Measurements from ENCODE around the gene TP63.

The TP63 gene

GRCh38 chr3:189587664-189588040 lies 43.5 kb upstream of the TP63 start:
- no peak for TF ChIP-seq CREB1 (IDR thresholded peaks at IDR 0.05; ENCODE audit: low read depth)

DNA sequence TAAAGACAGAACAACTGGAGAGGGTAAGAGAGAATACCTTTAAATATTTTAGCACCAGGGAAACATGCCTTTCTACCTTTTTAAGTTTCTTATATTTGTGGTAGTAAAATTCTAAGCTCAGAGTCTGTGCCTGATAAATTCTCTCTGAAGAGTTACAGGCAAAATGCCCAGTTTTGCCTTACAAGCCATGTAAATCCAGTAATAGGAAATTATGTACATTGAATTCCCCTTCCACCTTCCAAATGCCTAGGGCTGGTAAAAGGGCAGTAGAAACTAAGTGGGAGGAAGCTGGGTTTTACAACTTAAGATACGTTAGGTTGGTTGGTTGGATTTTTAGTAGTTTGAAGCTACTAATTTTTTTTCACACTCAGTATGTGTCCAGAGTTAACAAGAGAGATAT lies 43.1 kb upstream of the TP63 start:
- TF ChIP-seq CEBPB (IDR thresholded peaks at IDR 0.05) (no peak), EP300 (IDR thresholded peaks at IDR 0.05; ENCODE audit: borderline replicate concordance) (no peak), YY1 (IDR thresholded peaks at IDR 0.05; ENCODE audit: low read depth) (no peak), RAD21 (IDR thresholded peaks at IDR 0.05; ENCODE audit: low read depth) (no peak), TCF12 (IDR thresholded peaks at IDR 0.05; ENCODE audit: low read depth) (no peak), NFIC (IDR thresholded peaks at IDR 0.05) (no peak), TEAD4 (IDR thresholded peaks at IDR 0.05) (no peak)

DNA sequence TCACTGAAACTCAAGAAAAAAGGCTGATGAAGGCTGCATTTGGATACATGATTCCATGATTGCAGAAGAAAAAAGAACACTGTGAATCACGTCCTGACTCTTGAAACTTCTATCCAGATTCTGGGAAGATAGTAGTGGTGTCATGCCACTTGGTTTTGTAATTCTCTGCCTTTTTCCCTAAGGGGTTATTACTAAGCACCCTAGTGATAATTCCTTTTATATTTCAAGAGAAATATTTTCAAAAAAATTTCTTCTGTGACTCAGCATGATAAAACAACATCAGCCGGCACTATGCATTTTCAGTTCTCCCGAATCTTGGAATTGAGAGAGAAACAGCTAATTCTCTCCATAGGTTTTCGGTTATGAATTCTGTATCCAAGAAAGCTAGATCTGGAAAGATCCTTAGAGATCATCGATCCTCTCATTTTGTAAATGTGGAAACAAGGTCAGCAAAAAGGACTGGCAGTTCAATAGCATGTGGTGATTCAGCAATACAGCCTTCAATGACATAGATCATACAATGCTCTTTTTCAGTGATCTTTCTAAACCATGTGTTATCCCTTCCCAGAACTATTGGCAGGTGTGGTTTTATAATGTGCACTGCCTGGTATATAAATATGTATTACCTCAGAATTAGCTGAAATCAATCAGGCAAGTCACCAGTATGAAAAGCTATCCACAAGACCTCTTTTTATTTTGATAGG lies 42.6 kb upstream of the TP63 start:
- TF ChIP-seq EP300 (IDR thresholded peaks at IDR 0.05; ENCODE audit: borderline replicate concordance) (no peak), ZBTB7A (IDR thresholded peaks at IDR 0.05; ENCODE audit: low read depth) (no peak), TAF1 (IDR thresholded peaks at IDR 0.05; ENCODE audit: low read depth) (no peak), CEBPB (IDR thresholded peaks at IDR 0.05) (no peak), USF1 (IDR thresholded peaks at IDR 0.05) (no peak), RAD21 (IDR thresholded peaks at IDR 0.05; ENCODE audit: low read depth) (no peak), TCF12 (IDR thresholded peaks at IDR 0.05; ENCODE audit: low read depth) (no peak), TEAD4 (IDR thresholded peaks at IDR 0.05) (no peak), EGR1 (IDR thresholded peaks at IDR 0.05) (no peak), FOXM1 (IDR thresholded peaks at IDR 0.05; ENCODE audit: borderline replicate concordance, low read depth) (no peak), YY1 (IDR thresholded peaks at IDR 0.05; ENCODE audit: low read depth) (no peak), NFIC (IDR thresholded peaks at IDR 0.05) (no peak), CREB1 (IDR thresholded peaks at IDR 0.05; ENCODE audit: low read depth) (no peak), REST (IDR thresholded peaks at IDR 0.05; ENCODE audit: low read depth) (no peak)
- TF ChIP-seq, protein P1, sequence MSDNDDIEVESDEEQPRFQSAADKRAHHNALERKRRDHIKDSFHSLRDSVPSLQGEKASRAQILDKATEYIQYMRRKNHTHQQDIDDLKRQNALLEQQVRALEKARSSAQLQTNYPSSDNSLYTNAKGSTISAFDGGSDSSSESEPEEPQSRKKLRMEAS (IDR thresholded peaks at IDR 0.05) = no peak

GRCh38 chr3:189589179-189589569 lies 42.0 kb upstream of the TP63 start:
- TF ChIP-seq TAF1 (IDR thresholded peaks at IDR 0.05; ENCODE audit: low read depth) (no peak), EGR1 (IDR thresholded peaks at IDR 0.05) (no peak), REST (IDR thresholded peaks at IDR 0.05; ENCODE audit: low read depth) (no peak), ZBTB7A (IDR thresholded peaks at IDR 0.05; ENCODE audit: low read depth) (no peak), USF1 (IDR thresholded peaks at IDR 0.05) (no peak), EP300 (IDR thresholded peaks at IDR 0.05; ENCODE audit: borderline replicate concordance) (no peak), CREB1 (IDR thresholded peaks at IDR 0.05; ENCODE audit: low read depth) (no peak), TEAD4 (IDR thresholded peaks at IDR 0.05) (no peak)
- TF ChIP-seq, protein P1 (IDR thresholded peaks at IDR 0.05) = no peak

GRCh38 chr3:189590223-189590622 lies 41.0 kb upstream of the TP63 start:
- TF ChIP-seq CEBPB (IDR thresholded peaks at IDR 0.05) (no peak), TAF1 (IDR thresholded peaks at IDR 0.05; ENCODE audit: low read depth) (no peak), RAD21 (IDR thresholded peaks at IDR 0.05; ENCODE audit: low read depth) (no peak), REST (IDR thresholded peaks at IDR 0.05; ENCODE audit: low read depth) (no peak), ZBTB7A (IDR thresholded peaks at IDR 0.05; ENCODE audit: low read depth) (no peak), TEAD4 (IDR thresholded peaks at IDR 0.05) (no peak), FOXM1 (IDR thresholded peaks at IDR 0.05; ENCODE audit: borderline replicate concordance, low read depth) (no peak)
- TF ChIP-seq, protein P1 (IDR thresholded peaks at IDR 0.05) = no peak
